Islet of Langerhans (tissue), 1 donor: ENCODE results near the gene ZXDC.

Experiments
- FAIRE-seq: peaks from one replicate; lab custom pipeline; 2011; peaks lifted over from hg19 to GRCh38; lab: Jason Lieb, UNC

The ZXDC gene

DNA sequence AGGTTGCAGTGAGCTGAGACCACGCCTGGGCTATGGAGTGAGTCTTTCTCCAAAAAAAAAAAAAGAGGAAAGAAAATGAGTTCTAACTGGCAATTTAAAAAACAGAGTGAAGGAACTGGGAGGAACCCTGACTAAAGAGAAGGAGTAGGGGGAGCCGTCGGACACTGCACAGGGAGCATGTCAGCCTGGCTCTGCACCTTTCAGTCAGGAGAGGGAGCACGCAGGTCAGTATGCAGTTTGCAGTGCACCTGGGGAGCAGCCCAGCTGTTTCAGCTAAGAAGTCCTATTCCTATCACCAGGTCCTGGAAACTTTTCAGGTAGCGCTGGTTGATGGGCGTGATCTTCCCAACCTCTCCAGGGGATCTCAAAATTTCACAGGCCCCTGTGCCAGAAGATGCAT, 14.9 kb upstream of the ZXDC start:
- no peak for FAIRE-seq

DNA sequence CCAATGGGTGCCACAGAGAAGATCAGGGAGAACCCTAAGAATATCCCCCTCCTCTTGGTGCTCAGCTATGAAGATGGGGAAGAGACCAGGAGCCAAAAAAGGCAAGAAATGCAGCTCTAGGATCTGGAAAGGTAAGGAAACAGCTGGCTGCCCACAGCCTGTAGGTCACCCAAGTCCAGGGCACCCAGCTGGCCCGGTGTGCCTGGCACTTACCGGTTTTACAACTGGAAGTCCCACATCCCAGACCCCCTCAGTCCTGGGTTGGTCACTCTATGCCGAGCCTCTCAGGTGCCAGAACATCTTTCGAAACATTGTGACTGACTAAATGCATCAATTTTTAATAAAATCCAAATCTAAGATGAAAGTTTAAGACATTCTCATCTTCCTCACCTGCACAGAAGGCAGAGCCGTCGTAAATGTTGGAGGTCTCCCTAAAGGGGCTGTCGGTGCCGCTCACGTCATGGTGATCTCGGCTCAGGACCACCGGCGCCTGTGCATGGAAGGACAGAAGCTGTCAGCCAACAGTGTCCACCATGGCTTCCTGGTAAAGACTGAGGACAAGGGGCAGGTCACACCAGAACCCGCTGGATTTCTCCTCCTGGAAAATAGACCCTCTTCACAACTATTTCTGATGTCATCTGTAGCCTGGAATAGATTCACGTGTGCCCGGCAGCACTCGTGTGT, 13.3 kb upstream of the ZXDC start:
- FAIRE-seq: no peak

DNA sequence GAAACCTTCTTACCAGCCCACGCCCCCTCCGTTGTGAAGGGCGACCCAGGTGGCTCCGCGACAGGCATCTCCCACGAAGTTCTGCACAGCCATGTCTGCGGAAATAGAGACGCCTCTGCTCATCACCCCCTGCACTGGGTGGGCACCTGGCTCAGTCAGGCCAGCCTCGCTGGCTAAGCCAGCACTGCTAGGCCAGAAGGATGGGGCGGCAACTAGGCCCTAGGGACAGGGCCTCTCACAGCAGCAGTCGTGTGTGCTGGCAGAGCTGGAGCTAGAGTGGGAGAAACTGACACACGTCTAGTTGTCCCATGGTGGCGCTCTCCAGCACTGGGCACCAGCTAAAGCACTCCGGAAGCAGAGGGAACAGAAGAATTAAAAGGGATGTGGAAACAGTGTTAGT, 12.5 kb upstream of the ZXDC start:
- FAIRE-seq: no peak

DNA sequence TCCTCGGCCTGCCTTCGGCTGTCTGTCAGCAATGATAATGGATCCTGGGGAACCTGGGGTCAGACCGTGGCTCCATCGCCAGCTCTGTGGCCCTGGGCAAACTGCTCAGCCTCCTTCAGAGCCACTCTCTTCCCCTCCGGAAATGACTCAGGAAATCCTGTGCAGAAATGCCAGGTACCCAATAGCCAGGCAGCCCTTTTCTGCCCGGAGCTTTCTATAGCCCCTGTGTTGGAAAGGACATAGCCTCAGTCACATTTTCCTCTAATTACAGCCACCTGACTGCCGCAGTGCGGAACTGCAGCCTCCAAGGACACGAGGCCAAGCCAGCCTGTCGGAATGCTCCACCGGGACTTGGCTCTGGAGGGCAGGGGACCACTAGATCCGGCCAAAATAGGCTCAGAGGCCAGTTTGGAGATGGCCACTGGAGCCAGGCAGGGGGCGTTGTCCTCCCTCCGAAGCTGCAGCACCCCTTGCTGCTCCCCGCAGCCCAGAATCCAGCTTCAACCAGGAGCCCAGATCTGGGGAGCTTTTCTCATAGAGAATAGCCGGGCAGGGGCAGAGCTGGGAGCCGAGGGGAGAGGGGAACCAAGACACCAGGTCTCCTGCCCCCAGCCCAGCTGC, 11.6 kb upstream of the ZXDC start:
- FAIRE-seq: no peak

DNA sequence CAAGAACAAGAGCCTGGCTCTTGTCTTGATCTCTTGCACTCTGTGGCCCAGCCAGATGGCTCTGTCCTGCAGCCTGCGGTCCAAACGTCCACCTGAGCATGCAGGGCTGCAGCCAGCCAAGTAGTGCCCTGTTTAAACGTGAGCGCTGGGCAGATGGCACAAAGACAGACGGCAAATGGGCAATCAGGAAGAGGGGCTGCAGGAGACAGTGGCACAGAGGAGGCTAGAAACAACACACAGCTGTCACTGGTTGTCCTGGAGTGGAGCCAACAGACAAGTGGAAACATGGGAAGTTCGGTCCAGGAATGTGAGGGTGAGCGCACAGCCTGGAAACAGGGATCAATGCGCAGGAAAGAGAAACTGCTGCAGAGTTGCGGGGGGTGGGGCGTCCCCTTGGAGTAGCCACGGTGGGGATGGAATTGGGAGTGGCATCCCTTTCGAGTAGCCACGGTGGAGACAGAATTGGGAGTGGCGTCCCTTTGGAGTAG, 10.7 kb upstream of the ZXDC start:
- no peak for FAIRE-seq

DNA sequence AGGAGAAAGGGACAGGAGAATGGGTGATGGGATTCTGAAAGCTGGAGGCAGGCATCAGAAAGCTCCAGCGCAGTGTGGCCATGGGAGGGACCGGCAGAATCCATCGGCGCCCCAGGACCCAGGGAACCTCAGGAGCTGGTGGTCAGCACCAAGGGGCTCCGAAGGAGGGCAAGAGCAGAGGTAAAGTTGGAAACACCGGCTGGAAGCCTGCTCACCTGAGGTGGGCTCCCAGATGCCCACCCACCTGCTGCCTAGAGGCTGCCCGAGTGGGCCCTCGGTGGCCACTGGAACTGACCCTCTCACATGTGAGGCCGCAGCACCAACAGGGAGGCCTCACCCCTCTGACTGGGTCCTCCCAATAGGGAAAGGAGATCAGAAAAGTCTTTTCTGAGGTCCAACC, 10.3 kb upstream of the ZXDC start:
- FAIRE-seq: no peak

DNA sequence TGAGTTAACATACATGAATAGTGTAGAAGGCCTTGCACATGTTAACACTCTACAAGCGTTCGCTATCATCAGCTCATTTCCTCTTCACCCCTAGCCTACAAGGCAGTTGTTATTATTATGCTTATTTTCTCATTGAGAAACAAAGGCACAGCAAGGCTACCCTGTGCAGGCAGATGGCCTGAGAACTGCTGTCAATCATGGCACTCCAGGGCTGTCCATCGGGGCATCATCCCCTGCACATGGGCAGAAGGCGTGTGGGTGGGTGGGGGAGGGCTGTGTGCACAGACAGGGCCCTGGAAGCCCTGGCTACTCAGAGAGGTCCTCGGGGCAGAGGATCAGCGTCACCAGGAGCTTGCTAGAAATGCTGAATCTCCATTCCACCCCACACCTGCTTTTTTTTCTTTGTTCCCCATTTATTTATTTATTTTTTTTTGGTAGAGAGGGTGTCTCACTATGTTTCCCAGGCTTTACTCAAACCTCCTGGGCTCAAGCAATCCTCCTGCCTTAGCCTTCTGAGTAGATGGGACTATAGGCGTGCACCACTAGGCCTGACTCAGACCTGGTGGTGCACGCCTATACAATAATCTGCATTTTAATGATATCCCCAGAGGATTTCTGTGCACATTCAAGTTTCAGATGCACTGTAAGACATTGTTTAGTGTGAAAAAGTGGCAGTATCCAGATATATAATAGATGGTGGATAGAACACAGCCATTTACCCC, 9.6 kb upstream of the ZXDC start:
- no peak for FAIRE-seq

DNA sequence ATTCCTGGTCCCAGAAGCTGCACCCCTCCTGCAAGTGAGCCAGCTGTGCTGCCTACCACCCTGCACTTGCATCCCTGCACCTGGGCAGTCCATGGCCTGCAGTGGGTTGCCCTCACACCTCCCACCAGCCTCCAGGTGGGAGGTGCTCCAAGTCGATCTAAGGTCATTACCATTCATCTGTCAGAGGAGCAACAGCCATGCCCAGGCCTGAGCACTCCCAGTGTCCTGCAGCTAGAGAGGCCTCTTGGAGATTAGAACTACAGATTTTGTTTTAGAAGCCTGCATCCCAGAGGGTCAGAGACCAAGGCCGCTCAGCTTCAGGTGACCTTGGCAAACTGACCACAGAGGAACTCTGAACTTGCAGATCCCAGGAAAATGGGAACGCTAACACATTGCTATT, 9.0 kb upstream of the ZXDC start:
- FAIRE-seq: no peak

DNA sequence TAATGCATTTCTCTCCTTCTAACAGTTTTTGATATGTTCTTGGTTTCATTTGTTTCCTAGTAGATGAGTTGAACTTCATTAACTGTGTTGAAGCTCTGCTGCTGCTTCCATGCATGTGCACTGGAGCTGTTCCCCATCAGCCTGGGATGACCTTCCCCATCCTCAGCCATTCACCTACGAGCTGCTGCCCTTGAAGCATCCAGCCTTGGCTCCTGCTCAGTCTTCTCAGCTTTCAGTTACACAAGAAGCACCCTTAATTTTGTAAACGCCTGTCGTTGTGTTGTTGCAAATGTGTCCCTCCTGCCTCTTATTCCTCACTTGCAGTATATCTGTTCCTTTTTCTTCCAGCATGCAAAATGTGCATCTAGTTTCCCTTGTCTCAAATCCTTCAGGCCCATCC, 8.5 kb upstream of the ZXDC start:
- no peak for FAIRE-seq

DNA sequence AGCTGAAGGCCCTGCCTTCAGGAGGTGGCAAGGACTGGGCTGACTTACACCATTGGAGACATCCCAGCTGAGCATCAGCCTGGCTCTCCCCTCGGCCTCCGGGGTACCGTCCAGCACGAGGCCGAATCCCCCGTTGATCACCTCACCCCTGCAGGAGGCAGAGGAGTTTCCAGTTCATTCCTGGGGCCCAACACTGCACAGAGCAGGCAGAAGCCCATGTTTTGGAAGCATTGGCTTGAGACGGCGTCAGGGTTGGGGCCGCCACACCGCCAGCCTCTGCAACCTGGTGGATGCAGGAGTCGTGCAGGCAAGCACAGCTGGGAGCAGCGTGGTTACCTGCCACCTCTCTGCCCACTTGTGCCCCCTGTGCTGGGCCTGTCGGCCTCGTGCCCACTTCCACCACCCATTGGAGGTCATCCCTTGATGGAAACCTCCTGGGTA, 7.7 kb upstream of the ZXDC start:
- no peak for FAIRE-seq

DNA sequence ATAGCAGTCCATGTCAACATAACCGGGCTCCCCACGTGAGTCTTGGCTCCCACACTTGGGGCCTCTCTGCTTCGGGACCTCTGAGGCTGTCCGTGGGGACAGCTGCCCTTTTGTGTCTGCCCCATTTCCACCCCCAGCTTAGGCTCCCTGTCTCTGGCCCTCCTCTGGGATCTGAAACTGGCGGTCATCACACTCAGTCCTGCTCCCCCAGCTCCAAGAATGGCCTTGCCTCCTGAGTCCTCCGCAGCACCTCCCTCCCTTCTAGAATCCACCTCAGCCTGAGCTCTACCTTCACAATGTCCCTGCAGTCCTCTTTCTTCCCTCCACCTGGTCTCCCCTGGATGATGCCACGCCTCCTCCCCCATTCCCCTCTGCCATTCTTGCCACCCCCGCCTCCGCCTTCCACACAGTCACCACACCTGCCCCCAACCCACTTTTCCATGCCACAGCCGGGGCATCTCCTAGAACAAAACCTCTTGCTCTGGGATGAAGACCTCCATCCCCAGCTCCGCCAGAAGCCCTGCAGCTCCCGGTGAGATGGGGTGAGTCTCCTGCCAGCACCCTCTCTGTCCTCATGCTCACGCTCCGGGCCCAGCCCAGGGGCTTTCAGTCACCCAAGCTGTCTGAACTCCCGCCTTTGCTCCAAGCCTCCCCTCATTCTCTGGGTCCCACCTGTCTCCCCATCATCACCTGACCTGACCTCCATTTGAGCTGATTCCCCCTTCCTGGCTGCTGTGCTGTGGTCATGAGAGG, 7.0 kb upstream of the ZXDC start:
- no peak for FAIRE-seq

DNA sequence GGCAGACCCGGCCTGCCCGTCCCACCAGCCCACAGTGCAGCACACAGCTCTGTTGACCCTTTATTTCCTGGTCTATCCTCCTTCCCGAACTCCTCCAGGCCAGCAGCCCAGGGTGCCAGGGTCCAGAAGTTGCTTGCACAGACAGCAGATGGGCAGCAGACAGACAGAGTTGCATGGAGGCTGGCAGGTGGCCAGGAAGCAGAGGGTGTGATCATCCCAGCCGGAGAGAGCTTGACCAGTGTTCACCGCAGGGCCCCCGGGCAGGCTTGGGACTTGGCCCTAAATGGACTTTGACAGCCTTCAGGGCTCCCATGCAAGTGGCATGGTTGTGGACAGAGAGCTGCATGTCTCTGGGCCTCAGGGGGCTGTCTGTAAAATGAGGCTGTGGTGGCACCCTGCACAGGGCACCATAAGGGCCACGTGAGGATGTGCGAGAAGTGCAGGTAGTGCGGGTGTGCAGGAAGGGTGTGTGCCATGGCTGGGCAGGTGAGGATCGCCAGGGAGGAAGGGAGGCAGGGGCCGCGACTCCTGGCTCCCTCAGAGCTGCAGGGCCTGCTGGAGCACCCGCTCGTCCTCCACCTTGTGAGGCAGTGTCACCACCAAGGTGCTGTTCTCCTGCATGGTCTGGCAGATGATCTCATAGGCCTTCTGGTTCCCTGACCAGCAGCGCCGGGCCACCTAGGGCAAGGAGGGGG, 6.3 kb upstream of the ZXDC start:
- no peak for FAIRE-seq

DNA sequence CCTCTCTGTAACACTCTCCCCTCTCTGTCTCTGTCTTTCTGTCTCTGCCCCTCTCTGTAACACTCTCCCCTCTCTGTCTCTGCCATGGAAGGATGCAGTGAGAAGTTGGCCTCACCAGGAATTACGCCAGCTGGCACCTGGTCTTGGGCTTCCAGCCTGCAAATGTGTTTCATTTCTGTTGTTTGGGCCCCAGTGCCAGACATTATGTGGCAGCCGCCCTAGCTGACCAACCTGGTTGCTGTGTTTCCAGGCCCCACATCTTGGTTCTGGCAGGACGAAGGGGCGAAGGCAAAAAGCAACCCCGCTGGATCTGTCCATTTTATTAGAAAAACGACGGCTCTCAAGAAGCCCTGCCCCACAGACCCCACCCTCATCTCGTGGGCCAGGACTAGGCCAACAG, 5.2 kb upstream of the ZXDC start:
- FAIRE-seq: no peak

DNA sequence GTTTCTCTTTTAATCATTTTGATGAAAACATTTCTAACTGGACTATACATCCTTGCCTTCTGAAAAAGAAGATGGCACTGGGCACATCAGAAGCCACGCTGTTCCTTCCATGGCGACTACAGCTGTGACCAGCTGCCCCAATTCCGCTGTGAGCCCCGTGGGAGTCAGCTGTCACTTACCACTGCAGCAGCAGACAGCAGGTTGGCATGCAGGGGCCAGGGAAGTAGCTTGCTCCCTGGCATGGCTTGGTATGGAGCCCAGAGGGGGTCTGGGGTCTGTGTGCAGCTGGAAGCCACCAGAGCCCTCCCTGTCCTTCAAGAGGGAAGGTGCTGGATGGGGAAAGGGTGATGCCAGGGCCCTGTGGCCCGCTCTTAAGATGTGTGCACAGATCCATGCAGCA, 4.5 kb upstream of the ZXDC start:
- no peak for FAIRE-seq

DNA sequence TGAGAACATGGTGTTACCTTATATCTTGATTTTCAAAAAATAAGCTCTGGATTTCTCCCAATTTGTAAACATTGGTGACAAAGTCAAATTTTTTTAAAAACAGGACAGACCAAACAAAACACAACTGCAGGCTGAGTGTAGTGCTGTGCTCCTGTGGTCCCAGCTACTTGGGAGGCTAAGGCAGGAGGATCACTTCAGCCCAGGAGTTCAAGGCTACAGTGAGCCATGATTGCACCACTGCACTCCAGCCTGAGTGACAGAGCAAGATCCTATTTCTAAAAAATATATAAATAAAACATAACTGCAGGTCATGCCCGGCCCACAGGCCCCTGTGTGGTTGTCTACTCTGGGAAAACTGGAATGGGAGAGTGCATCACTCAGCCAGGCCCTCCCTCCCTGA, 4.0 kb upstream of the ZXDC start:
- FAIRE-seq: no peak

DNA sequence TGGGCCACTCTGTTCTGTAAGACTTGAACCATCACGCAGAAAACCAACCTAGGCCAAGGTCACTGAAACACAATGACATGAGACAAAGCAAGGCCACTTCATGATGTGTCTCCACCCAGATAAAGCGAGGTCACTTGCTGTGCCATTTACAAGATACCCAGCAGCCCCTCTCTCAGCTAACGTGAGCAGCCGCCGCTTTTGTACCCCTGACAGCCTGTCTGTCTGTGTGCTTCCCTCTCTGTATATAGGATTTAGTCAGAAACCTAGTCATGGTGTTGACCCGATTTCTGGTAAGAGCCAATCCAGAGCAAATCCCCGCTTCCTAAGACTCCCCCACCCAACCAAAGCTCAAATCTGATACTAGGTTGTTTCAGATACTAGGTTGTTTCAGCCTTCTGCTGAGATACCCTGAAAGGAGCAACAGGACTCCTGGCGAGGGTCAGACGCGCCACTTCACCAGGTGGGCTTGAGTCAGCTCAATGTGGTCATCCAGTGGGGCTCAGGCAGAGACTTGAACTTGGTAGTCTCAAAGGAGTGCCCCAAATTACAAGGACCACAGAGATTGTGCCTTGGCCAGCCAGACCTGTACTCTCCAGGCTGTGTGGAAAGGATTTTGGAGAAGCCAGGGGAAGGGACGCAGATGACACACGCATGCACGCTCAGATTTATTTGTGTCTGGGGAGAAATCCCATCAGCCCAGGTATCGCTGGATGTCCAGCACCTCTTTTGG, 3.1 kb upstream of the ZXDC start:
- no peak for FAIRE-seq

DNA sequence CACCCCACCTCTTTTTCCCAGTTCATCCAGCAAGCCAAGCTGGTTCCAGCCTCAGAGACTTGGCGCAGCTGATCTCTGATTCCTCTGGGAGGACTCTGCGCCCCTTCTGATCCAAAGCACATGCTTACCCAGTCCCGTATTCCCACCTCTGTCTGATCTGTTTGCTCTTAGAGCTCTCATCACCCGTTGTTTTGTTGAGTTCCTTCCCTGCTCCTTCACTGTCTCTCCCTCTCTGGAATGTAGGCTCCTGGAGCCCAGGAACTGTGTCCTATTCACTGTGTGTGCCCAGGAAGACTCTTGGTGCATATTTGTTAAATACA, 1.3 kb upstream of the ZXDC start:
- FAIRE-seq: no peak

DNA sequence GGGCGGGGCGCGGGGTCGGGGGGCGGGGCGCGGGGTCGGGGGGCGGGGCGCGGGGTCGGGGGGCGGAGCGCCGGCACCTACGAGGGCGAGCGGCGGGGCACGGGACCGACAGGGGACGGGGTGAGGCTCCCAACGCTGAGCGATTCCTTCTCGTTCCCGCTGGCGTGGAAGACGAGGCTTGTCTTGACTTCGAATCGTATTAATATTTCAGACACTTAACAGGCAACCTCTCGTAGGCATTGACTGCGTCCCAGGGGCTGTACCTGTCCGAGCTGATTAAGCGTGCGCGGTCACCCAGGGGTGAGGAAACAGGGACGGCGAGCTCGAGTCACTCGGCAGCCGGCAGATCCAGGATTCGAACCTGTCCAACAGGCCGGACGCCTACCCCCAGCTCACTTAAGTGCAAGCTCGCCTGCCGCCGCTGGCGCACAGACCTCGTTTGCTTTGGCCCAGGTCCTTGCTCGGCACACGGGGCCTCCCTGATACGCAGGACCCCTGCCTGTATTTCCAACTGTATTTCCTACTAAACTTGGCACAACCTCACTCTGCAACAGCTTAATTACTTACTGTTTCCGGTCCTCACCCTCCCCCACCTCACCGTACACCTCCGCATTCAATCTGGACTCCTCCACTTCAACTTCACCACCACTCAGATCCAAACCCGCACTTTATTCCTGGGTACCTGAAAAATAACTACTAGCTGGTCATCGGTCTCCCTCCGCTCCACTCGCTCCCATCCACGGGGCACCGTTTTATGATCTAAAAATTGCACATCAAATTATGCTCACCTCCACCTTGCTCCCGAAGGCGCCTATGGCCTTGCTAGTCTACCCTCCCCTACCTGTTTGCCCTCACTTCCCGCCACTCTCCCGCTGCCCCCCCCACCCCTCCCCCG, 722 bp upstream of the ZXDC start:
- FAIRE-seq: no peak

DNA sequence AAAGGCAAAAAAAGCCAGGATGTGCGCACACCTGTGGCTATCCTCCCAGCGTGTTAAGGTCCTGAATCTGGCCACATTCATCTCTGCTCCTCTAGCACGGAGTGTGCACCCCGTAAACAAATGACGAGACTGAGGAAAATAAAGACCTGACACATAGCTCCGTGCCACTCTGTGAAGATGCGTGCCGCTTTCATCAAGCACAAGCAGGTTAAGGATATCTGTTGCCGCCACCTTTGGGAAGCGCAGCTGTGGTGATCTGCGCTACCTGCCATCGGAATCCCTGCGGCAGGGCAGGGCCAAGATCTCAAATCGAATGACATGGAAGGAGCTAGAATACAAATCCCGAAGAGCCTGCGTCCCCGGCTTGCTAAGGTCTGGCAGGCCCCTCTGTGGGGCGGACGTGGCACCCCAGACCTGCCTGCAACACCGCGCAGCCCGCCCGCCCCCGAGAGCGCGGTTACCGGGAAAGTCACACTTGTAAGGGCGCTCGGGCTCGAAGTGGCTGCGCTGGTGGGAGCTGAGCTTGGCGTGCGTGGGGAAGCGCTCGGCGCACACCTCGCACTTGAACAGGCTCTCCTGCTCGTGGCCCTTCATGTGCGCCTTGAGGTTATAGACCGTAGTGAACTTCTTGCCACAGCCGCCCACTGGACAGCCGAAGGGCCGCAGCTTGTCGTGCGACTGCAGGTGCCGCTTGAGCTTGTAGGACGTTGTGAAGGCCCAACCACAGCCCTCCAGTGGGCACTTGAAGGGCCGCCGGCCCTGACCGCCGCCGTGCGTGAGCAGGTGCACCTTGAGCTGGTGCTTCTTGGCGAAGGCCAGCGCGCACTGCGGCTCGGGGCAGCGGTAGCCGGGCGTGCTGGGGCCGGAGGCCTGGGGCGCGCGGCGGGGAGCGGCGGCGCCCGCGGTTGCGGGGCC, 936 bp downstream of the ZXDC start:
- FAIRE-seq: no peak
